HTERT RPE-1 (cell line): ENCODE measurements around the gene ATG4B.
"Not testable (repeated sequence)": the region's sequence is repeated elsewhere in the genome, so short reads cannot be mapped to it uniquely, and the experiment has no call there.

Experiments used
- in situ Hi-C: fragments of 300-500 bp; cut with MboI; formaldehyde crosslinking; loops from 4 replicates; pipeline ENCODE4 v1.14.3; 2020; ENCODE audit warnings: low sequenced_read_pairs

The ATG4B gene

GRCh38 chr2:241637018-241637794 is at the start of gene ATG4B, which contains the start of gene THAP4:
ATG4B (plus strand) TSS chr2:241637693; CDS start chr2:241637715, 22 bp downstream.
THAP4 (minus strand) TSS chr2:241637158; CDS start chr2:241637017, 141 bp downstream.
- in situ Hi-C loops, result no loop called here

DNA sequence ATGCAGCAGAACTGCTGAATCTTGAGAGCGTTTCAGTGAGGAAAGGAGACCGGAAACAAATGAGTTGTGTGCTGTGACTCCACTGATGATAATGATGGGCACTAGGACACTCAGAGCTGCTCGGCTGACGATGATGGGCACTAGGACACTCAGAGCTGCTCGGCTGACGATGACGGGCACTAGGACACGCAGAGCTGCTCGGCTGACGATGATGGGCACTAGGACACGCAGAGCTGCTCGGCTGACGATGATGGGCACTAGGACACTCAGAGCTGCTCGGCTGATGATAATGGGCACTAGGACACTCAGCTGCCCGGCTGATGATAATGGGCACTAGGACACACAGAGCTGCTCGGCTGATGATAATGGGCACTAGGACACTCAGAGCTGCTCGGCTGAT is 47.6 kb upstream of the ATG4B start:
- in situ Hi-C loops, result not testable (repeated sequence)

- in situ Hi-C loops, result not testable (repeated sequence)
Observed at GRCh38 chr2:241590496-241591455, 46.7 kb upstream of the ATG4B start.

DNA sequence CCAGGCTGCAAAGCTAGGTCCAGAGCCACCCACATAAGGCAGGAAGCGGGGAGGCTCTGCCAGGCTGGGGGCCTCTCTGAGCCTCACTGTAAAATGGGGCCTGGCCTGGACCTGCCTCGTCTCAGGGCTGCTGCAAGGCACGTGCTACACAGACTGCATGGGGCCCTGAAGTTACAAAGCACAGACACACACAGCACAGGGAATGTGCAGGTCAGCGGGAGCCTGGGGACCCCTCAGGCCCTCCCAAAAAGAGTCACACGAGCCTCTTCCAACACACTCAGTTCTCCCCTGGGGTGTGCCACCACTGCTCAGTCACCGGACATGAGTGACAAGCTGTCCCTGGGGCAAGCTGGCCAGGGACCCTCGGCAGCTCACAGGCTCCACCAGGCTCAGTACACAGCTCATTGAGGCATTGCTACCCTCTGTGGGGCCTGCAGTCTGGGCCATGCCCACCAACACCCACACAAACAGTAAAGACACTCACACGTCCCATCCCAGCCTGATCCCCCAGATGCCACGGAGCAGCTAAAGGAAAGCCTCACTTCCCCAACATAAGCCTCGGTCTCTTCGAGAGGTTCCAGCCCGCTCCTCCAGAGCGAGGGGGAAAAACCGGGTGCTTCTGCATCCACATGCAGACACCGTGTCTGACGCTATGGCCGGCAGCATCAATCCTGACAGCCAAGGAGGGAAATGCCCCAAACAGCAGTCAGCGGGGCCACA is 45.2 kb upstream of the ATG4B start:
- in situ Hi-C loops, result no loop called here

- in situ Hi-C loops, result no loop called here
Observed at GRCh38 chr2:241593271-241593670, 44.2 kb upstream of the ATG4B start.

- in situ Hi-C loops, result no loop called here
Observed at GRCh38 chr2:241595600-241596140, 41.8 kb upstream of the ATG4B start.

- in situ Hi-C loops, result no loop called here
Observed at GRCh38 chr2:241597561-241597960, 39.9 kb upstream of the ATG4B start.

DNA sequence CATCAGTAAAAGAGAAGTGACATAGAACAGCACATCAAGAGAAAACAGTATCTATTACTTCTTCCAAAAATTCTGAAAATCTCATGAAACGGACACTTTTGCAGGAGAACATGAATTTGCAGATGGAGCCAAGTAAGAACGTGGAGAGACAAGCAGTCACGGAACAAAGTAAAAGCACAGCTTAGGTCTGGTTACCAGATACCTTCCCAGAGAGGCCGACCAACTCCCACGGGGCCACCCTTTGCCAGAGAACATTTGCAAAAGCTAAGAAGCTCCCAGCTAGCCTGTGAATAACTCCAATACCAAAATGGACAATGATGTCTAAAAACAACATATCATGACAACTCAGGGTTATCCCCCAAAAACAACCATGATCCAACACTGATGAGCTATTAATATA is 39.4 kb upstream of the ATG4B start:
- in situ Hi-C loops, result no loop called here

GRCh38 chr2:241598487-241598886 is 39.0 kb upstream of the ATG4B start:
- in situ Hi-C loops, result no loop called here

DNA sequence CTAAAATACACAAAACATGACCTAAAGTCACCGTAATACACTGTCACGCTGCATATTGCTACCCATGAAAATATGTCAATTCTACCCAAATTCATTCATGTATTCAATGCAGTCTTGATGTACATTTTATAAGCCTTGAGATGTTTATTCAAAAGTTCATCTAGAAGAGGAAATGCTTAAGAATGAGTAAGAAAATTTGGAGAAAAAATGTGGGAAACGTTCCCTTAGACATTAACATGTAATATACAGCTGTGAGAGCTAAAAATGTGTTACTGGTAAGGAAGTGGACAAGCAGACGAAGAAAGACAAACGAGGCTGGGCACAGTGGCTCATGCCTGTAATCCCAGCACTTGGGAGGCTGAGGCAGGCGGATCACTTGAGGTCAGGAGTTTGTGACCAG is 37.9 kb upstream of the ATG4B start:
- in situ Hi-C loops, result no loop called here

DNA sequence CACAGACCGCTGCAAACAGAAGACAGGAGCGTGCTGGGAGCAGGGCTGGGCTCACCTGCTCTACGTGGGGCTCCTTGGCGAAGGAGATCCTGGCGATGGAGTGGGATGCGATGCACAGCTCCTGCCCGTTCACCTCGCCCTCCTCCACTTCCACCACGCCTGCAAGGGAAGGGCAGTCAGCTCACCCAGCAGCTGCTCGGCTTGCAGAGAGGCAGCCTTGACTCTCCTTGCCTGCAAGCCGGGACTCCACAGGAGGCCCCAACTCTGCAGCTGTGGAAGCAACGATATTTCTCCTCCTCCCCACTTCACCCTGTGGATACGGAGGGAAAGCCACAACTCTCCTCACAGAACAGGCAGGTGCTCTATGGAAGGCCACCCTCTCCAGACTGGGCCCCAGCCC is 35.7 kb upstream of the ATG4B start:
- in situ Hi-C loops, result no loop called here

DNA sequence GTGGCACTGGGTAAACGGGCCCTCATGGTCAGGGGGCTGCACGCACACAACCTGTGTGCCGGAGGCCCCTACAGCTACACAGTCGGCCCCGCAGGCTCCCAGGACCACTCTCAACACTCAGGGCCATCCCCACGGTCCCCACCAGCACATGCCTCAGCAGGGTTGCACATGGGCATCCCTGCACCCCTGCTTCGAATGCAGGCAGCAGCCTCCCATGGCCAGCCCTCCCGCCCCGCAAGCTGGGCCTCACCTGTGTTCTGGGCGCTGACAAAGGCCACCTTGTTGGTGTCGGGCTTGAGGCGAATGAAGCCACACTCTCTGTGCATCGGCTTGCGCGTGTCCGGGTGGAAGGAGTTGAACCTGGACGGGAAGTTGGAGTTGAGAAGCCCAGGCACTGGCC is 34.8 kb upstream of the ATG4B start:
- in situ Hi-C loops, result no loop called here

GRCh38 chr2:241603686-241604085 is 33.8 kb upstream of the ATG4B start:
- in situ Hi-C loops, result no loop called here

DNA sequence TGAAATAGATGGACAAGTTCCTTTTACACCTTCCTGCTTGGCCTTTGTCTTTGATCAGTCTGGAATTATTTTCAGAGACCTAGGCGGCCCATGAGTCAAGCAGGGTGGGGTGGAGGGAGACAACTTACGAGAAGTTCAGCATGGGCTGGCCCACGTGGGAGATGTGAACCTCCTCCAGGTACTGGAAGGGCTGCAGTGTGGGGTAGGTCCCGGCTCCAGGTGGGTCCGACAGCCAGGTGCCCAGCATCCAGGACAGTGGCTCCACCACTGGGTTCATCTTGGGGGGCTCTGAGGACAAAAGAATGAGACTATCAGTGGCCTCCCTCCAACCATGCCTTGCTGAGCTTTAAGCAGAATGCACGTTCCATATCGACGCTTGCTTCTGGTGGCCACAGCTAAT is 31.3 kb upstream of the ATG4B start:
- in situ Hi-C loops, result no loop called here

DNA sequence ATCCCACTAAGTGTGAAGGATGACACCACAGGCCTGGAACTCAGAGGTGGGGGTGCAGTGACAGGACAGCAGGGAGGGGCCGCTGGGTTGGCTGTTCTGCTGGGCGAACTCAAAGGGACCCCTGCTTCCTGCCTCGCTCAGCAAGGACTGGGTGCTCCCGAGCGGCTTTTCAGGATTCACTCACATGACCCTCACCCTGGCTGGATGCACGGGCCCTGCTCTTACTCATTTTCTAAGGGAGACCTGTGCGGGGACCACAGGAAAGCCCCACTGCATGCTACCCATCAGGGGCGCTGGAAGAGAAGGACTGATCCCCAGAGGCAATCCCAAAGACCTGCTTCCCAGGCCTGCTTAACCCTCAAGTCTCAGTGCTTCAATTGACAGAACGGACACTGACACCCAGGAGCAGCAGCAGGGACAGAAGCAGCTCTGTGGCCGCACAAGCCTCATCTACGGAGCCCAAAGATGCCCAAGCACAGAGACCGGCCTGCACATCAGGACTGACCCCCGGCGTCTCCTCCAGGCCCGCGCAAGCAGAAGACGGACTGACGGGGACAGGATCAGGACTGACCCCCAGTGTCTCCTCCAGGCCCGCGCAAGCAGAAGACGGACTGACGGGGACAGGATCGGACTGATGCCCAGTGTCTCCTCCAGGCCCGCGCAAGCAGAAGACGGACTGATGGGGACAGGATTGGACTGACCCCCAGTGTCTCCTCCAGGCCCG is 30.2 kb upstream of the ATG4B start:
- in situ Hi-C loops, result no loop called here

DNA sequence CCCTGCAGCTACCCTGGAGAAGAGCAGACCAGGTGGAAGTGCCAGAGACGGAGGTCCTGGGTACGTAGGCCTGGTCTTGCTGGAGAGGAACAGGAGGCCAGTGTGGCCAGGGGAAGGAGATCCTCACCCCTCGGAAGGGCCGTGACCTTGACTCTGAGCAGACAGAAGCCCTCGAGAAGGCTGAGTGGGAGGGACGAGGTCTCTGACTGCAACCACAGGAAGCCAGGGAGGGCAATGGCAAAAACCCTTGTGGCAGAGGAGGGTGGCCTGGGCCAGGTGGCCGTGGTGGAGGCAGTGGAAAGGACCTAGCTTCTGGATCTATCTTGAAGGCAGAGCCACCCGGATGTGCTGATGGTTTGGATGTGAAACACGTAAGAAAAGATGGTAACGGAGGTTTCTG is 28.6 kb upstream of the ATG4B start:
- in situ Hi-C loops, result no loop called here

- in situ Hi-C loops, result no loop called here
Observed at GRCh38 chr2:241609859-241610793, 27.4 kb upstream of the ATG4B start.

DNA sequence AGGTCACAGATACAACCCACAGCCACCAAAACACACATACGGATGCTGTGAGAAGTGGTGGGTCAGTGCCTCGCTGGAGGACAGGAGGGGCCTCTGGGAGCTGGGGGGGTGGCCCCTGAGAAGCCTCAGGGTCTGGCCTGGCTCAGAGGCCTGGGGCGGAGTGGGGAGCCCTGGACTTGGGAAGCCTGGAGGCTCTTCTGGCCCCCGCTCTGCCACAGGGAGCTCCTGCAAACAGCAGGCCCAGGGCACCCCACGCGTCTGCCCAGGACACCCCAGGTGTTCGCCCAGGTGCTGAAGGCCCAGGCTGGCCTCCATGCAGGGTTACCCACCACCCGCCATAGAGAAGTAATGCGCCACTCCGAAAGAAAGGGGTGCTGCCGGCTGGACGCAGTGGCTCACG is 26.4 kb upstream of the ATG4B start:
- in situ Hi-C loops, result no loop called here
